ENCODE measurements around the gene CAMKMT.
"Not testable (repeated sequence)": the region's sequence is repeated elsewhere in the genome, so short reads cannot be mapped to it uniquely, and the experiment has no call there.

The CAMKMT gene

DNA sequence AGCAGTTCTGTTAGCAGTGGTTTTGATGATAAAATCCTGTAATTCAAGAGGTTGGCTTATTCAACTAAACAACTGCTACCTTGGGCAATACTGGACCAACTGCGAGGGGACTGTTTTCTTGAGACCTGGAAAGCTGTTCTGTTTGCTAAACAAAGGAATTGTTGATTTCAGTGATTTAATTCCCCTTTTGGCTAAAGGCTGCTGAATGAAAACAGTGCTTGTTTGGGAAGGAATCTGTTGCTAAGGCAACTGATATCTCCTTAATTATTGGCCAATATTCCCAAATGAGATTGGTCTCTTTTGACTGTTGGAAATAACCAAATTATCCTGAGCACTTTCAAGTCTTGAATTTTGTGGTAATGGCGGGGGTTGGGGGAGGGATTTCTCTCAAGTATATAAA lies 136.8 kb downstream of the CAMKMT start:
- DNase-seq (ENCODE audit: low read depth, low spot score) = no peak

DNA sequence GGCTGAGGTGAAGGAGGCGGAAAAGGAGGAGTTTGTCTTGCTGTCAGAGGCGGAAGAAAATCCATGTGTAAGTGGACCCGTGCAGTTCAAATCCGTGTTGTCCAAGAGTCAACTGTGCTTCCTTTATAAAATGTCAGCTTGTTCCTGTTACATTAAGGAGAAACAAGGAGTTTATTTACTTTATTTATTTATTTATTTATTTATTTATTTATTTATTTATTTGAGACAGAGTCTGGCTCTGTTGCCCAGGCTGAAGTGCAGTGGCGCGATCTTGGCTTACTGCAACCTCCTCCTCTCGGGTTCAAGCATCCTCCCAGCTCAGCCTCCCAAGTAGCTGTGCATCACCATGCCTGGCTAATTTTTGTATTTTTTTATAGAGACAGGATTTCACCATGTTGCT lies 143.9 kb downstream of the CAMKMT start:
- DNase-seq (ENCODE audit: low read depth, low spot score) = not testable (repeated sequence)

DNA sequence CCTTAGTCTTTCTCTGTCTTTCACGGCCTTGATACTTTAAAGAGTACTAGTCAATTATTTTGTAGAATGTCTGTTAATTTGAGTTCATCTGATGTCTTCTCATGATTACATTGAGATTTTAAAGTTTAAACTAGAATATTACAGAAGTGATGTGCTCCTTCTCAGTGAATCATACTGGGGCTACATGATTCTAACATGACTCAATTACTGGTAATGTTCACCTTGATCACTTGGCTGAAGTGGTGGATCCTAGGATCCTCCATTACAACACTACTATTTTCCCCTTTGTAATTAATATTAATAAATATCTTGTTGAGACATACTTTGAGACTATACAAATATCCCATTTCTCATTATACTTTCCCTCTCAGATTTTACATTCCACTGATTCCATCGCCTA lies 148.5 kb downstream of the CAMKMT start:
- DNase-seq (ENCODE audit: low read depth, low spot score) = no peak

DNA sequence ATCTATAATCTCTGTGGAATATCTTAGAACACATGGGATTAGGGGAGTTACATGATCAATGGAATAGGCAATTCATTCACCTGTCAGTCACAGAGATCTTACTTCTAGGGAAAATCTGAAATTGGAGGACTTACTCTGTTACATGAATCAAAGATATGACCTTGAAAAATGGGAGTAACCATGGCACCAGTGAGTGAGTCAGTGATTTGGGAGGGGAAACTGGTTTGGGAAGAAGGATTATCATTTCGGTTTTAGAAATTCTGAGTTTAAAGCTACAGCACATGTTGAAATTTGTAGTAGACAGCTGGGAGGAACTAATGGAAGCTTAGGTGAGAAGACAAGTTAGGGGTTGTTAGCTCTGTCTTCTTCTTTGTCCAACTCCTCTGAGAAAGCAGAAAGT lies 153.7 kb downstream of the CAMKMT start:
- DNase-seq (ENCODE audit: low read depth, low spot score) = no peak

DNA sequence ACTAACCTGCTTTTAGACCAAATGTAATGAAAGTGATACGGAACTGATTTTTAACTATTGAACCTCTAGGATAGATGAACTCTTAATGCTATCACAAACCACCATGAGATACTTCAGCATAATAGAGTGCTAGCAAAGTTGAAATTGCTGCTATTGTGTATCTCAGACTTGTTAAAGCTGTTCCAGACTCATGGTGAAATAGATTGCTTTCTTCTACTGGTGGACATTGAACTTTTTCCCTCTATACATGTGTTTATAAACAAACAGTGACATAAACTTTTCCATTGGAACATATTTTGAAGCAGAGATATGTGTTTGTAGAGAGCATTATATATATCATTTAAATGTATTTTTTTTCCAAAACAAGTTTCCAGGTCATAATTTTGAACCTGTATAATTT lies 157.3 kb downstream of the CAMKMT start:
- DNase-seq (ENCODE audit: low read depth, low spot score) = no peak

DNA sequence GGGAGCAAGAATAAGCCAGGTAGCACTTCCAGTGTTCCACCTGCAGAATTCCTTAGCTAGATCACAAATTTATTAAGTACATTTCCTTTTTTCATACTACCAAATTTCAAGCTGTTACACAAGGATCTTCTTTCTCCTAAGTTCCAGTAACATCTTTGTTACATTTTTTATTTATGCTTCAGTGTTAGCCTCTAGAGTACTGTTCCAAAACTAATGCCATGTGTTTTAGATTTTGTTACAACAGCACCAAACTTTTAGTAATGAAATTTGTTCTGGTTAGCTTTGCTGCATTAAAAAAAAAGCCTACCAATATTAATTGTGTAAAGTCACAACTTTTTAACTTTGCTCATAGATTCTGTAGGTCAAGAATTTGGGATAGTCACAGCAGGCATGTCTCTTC lies 161.1 kb downstream of the CAMKMT start:
- no peak for DNase-seq (ENCODE audit: low read depth, low spot score)

DNA sequence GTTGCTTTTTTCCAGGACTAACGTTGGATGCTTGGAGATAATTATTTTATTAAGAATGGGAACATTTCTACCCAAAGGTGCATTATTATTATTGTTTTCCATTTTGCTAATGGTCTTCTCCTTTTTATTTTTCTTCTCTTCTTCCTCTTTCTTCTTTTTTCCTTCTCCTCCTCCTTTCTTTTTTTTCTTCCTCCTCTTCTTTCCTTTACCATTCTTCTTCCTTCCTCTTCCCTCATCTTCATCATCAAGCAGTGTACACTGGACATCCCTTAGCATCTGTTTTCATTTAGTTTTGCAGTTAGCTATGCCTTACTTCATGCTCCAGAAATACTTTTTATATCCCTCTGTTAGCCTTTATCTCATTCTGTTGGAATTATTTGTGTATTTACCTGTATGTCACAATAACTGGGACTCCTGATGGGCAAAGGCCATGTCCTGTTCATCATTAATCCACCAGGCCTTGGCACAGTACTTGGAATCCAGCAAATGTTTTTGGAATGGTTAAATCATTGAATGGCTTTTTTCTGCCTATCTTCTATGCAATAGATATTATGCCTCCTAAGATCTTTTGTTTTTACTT lies 162.7 kb downstream of the CAMKMT start:
- DNase-seq (ENCODE audit: low read depth, low spot score) = no peak

DNA sequence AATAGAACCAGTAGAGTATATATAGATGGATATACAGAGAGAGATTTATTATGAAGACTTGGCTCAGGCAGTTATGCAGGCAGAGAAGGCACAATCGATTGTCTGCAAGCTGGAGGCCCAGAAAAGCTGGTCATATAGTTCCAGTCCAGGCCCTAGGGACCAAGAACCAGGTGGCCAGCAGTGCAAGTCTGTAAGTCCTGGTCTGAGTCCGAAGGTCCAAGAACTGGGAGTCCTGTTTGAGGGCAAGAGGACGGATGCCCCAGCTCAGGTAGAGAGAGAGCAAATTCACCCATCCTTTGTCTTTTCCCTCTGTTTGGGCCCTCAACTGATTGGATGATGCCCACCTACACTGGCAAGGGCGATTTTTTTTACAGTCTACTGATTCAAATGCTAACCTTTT lies 164.6 kb downstream of the CAMKMT start:
- no peak for DNase-seq (ENCODE audit: low read depth, low spot score)

DNA sequence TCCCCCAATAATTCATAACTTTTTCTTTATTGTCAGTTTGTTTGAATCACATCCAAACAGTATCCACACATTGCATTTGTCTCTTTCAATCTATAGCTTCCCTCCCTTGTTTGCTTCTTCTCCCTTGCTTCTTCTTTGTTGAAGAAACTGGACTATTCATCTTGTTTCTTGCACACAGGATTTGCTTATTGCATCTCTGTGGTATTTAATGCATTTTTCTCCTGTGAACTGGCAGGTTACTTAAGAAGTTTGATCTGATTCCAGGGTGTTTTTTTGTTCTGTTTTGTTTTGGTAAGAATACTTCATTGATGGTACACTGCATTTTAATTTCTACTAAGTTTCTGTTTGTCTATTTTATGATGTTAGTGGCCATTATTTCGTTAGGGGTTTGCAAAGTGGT lies 166.8 kb downstream of the CAMKMT start:
- no peak for DNase-seq (ENCODE audit: low read depth, low spot score)

DNA sequence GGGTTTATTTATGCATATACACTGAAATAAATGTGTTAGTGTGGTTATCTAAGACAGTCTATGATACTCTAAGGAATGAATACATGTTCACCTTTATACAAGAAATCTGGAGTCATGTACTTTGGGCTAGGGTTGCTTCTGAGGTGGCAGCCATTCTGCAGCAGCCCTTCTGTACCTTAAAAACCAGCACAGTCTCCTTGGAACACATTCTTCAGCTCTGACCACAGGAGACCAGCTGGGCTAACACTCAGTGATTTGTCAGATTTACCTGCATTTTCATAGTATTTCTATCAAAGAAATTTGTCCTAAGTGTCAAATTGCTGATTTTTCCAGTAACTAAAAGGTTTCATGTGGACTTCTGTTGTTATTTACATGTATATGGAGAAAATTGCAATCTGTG lies 167.7 kb downstream of the CAMKMT start:
- no peak for DNase-seq (ENCODE audit: low read depth, low spot score)

DNA sequence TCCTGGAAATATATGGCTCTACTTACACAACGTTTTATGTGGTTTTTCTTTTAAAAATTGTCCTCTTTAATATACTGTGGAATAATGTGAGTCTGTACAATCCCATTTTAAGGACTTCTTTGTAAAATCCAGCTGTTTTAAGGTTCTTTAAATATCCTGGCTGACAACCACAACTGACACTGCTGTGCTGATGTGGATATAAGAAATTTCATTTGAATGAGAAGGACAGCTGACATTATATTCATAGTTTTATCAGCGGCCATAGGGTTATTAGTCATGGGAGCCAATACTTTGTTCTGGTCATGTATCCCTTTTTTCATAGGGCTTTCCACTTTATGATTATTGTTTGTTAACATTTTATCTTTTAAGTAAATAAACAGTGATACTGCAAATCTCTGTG lies 169.5 kb downstream of the CAMKMT start:
- DNase-seq (ENCODE audit: low read depth, low spot score) = no peak

DNA sequence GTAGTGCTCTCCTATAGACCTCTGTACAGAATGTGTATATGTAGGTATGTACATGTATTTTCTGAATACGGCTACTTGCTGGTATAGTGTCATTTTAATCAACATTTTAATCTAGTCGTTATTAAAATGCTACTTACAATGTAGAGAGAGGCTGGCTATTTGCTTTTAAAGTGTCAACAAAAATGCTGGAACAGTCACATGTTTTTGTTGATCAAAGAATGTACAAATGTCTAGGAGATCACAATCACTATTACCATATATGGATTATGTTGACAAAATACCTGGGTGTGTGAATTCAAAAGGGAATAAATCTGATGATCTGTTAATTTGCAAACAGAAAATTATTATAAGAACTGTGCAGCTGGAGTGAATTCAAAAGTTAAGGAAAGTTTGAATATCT lies 170.3 kb downstream of the CAMKMT start:
- no peak for DNase-seq (ENCODE audit: low read depth, low spot score)

DNA sequence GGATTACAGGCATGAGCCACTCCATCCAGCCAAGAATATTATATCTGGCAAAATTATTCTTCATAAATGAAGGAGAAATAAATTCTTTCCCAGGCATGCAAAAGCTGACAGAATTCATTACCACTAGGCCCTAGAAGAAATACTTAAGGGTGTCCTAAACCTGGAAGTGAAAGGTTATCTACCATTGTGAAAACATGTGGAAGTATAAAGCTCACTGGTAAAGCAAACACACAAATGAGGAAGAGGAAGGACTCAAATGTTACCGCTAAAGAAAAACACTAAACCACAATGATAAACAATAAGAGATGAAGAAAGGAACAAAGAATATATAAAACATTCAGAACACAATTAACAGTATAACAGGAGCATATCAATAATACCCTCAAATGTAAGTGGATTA lies 171.8 kb downstream of the CAMKMT start:
- DNase-seq (ENCODE audit: low read depth, low spot score) = no peak

DNA sequence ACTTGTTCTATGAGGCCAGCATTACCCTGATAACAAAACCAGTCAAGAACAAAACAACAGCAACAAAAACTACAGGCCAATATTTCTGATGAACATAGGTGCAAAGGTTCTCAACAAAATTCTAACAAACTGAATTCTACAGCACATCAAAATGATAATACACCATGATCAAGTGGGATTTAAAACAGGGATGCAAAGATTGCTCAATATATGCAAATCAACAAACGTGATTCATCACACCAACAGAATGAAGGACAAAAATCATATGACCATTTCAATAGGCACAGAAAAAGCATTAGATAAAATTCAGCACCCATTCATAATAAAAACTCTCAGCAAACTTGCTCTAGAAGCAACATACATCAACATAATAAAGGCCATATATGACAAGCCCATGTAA lies 173.6 kb downstream of the CAMKMT start:
- no peak for DNase-seq (ENCODE audit: low read depth, low spot score)

DNA sequence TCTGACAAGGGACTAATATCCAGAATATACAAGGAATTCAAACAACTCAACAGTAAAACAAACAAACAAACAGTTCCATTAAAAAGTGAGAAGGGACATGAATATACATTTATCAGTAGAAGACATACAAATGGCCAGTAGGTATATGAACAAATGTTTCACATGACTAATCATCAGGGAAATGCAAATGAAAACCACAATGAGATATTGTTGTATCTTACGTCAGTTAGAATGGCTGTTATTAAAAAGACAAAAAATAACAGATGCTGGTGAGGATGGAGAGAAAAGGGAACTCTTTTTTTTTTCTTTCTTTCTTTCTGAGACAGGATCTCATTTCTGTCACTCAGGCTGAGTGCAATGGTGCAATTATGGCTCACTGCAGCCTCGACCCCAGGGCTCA lies 175.5 kb downstream of the CAMKMT start:
- DNase-seq (ENCODE audit: low read depth, low spot score) = no peak

DNA sequence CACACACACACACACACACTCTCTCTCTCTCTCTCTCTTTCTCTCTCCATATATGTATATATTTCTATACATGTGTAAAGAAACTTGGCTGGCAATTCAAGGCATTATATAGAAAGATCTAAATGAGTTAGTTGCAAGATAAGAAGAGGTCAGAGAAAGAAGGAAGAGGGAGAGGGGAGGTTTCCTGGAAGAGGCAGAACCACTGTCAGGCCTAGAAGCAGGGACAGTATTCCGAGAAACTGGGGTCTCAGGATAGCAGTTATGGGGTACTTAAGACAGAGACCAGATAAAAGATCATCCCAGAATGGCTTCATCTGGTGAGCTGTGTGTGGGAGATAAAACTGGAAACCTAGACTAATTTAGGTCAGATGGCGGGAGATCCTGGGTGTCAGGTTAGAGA lies 180.8 kb downstream of the CAMKMT start:
- DNase-seq (ENCODE audit: low read depth, low spot score) = no peak

DNA sequence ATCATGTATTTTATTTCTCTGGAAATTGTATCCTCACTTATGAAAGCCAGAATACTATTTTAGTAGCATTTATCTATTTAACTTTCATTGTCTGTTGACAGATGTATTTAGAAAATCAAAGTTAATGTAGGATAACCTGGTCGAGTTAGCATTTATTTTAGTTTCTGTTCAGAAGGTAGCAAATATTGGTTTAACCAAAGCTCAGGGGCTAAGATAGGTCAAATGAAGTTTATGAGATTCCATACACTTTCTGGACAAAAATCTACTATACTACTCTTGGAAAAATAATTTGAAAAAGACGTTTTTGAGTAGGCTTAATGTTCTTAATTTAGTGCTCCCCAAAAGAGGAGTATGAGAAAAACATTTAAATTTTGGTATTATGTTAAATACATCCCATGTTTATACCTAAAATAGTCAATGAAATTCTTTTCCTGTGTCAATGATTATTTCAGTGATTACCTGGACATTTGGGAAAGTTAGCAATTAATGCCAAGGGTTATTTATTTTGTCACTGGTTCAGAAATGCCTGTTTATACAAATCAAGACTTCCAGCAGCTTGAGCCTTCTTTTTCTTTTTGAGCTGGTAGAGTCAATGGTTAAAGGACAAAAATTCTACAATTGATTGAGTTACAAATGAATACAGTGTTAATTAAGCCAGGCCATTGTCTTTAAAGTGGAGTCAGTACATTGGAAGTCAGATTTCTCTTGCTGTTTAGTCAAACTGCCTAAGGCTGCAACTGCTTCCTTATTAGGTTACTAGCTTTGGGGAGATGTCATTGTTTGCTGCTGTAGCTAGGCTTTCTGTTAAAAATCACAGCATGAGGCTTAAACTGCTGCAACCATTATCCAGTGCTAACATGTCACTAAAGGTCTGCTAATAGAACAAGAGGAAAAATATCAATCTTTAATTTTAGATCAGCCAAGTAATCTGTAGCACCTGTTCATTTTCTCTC lies 182.3 kb downstream of the CAMKMT start:
- no peak for DNase-seq (ENCODE audit: low read depth, low spot score)

DNA sequence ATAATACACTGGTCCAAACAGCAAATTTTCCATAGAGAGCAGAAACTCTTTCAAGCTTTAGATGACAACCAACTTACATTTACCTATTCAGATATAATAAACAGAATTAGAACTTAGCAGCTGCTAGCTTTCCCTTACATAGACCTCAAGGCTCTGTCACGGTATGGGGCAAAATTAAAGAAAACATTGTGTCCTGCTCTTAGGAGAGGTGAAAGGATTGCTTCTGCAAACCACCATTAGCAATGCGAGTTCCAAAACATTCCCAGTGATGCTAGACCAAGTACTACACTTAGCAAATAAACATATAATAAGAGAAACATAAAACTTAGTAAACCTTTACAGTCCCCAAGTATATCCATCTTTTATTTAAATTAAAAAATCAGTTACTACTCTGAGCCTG lies 183.3 kb downstream of the CAMKMT start:
- no peak for DNase-seq (ENCODE audit: low read depth, low spot score)

DNA sequence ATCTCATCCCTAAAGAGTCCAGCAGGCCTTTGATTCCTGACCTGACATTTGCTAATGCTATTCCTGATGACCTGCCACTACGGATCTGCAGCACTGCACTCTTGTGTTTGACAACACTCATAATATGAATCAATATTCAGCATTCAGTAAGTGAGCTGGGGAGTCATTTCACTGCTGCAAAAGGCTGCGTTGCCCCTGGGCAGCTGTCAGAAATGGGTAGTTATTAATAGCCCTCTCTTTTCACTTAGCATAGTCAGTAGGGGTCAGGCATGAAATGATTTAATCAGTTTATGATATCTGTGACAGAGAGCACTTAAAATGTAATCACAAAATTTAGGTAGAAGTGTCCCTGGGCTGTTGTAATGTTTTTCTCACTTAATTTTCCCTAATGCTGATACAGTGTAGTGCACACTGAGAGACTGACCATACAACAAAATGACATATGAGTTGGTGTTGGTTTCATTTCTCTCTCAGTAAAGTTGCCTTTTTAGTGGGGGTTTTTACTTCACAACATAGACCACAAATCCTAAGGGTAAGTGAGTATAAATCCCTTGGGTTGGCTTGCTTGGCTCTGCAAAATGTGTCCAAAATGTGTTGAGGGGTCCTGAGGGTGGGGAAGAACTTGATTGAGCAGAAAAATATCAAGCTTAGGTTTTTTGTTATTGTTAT lies 184.8 kb downstream of the CAMKMT start:
- no peak for DNase-seq (ENCODE audit: low read depth, low spot score)

DNA sequence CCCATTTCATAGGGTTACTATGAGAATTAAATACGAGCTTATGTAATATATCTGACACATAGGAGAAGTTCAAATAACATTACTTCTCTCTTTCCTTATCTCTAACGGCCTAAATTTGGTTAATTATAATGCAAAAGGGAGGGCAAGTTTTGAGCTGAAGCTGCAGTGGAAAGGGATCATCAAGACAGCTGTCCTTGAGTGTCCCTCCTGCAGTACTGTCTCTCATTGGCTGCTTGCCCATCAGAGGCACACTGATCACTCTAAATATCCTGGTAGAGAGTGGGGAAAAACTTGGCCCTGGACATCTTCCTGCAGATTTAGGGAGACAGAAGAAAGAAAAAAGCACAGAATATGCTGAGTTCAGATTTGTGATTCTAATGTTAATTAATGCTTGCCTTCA lies 186.0 kb downstream of the CAMKMT start:
- no peak for DNase-seq (ENCODE audit: low read depth, low spot score)

DNA sequence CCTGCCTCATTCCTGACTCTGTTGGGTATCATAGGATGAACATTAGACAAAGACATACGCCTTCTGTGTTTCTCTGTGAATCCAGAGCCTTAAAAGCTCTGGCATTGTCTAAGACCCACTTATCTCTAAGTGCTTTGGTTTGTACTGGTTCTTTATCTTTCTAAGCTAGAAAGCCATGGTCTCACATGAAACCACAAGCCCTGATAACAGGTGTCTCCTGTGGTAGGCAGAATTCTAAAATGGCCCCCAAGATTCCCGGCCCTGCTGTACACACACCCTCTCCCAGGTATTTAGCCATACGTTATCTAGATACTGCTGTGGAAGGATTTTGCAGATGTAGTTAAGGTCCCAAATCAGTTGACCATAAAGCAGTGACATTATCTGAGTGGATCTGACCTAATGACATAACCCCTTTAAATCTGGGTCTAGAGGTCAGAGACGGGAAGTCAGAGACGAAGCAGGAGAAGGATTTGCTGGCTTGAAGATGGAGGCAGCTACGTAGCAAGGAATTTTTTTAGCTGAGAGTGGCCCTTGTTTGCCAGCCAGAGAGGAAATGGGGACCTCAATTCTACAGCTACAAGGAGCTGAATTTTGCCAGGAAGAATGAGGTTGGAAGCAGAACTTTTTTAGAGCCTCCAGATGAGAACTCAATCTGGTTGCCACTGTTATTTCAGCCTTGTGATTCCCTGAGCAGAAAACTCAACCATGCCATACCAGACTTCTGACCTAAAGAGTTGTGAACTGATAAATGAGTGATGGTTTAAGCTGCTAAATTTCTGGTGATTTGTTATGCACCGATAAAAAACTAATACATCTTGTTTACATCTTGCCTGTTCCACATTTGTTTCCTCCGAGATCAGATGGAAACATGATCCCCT lies 186.7 kb downstream of the CAMKMT start:
- no peak for DNase-seq (ENCODE audit: low read depth, low spot score)

DNA sequence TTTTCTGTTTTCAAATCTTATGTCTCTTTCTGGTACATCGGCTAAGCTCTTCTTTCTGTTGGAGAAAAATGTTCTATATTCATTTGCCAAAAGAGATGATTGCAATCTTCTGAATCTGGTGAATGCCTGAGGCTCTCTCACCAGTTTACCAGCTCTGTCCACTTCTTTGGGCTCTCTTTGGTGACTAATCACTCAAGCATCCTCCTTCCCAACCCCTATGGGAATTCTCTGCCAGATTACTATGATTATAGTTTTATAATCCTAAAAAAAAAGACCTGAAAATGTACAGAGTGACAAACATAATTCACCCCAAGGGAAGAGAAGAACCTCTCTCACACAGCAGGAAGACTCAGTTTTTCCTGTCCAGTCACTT lies 187.3 kb downstream of the CAMKMT start:
- no peak for DNase-seq (ENCODE audit: low read depth, low spot score)
